OCI-LY1 (cell line): ENCODE data around the gene BMERB1.

Experiments used
- EZH2 ChIP-seq: fragments of 200-600 bp; sonication (generic), shearing (Covaris generic); IDR thresholded peaks from 2 replicates; pipeline ENCODE4 v1.8.0; 2017; ENCODE audit warnings: borderline replicate concordance, mixed run types, mild to moderate bottlenecking, antibody characterized with exemption, low read length, moderate library complexity, mixed read lengths
- TF ChIP-seq, protein P1 (sequence below): fragments of 200-600 bp; sonication (generic), shearing (Covaris generic); IDR thresholded peaks from 2 replicates; pipeline ENCODE4 v1.5.1; 2017; ENCODE audit warnings: mild to moderate bottlenecking, antibody characterized with exemption, low read length, moderate library complexity, mixed read lengths

DNA sequence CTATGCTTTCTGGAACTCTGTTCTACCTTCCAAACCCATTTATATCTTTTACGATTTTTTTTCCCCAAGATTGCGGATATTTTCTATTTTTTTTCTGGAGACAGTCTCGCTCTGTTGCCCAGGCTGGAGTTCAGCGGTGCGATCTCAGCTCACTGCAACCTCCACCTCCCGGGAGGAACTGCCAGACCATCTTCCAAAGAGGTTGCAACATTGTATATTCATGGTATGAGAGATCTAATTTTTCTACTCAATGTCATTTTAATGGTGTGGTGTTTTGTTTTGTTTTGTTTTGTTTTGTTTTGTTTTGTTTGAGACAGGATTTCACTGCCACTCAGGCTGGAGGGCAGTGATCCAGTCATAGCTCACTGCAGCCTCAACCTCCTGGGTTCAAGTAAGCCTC, 8.5 kb upstream of the BMERB1 start:
- TF ChIP-seq EZH2 = no peak
- TF ChIP-seq, protein P1, sequence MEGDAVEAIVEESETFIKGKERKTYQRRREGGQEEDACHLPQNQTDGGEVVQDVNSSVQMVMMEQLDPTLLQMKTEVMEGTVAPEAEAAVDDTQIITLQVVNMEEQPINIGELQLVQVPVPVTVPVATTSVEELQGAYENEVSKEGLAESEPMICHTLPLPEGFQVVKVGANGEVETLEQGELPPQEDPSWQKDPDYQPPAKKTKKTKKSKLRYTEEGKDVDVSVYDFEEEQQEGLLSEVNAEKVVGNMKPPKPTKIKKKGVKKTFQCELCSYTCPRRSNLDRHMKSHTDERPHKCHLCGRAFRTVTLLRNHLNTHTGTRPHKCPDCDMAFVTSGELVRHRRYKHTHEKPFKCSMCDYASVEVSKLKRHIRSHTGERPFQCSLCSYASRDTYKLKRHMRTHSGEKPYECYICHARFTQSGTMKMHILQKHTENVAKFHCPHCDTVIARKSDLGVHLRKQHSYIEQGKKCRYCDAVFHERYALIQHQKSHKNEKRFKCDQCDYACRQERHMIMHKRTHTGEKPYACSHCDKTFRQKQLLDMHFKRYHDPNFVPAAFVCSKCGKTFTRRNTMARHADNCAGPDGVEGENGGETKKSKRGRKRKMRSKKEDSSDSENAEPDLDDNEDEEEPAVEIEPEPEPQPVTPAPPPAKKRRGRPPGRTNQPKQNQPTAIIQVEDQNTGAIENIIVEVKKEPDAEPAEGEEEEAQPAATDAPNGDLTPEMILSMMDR = no peak
